RWPE2 (cell line): ENCODE results near the gene EEF1G.
A peak's percentile ranks its signal among the peaks of the same experiment; 100 is the strongest.
"Not testable (repeated sequence)": the region's sequence is repeated elsewhere in the genome, so short reads cannot be mapped to it uniquely, and the experiment has no call there.

Source experiments
- ATAC-seq: fragments of 200-7000 bp; cut with Tn5 transposase; 3 replicates; pipeline ENCODE4 v1.9.1; 2021; ENCODE audit warnings: low read depth
- DNase-seq: peaks from one replicate; pipeline ENCODE4 v3.0.0-alpha.2; 2020; ENCODE audit warnings: low spot score
- H3K27ac ChIP-seq: fragments of 450-650 bp; 2 replicates; pipeline ENCODE4 v1.5.1; 2017; ENCODE audit warnings: mild to moderate bottlenecking; ENCODE audit not compliant: poor library complexity, severe bottlenecking
- H3K27me3 ChIP-seq: fragments of 250-450 bp; sonication (Bioruptor Pico); 2 replicates; pipeline ENCODE4 v1.5.1; 2021; ENCODE audit warnings: mild to moderate bottlenecking, moderate library complexity; ENCODE audit not compliant: insufficient read depth, poor library complexity, severe bottlenecking
- H3K36me3 ChIP-seq: fragments of 250-450 bp; sonication (Bioruptor Pico); 2 replicates; pipeline ENCODE4 v1.5.1; 2020; ENCODE audit warnings: low read depth, mild to moderate bottlenecking, moderate library complexity
- H3K4me1 ChIP-seq: fragments of 250-450 bp; sonication (Bioruptor Pico); 2 replicates; pipeline ENCODE4 v1.5.1; 2021; ENCODE audit warnings: mild to moderate bottlenecking, moderate library complexity; ENCODE audit not compliant: insufficient read depth, poor library complexity, severe bottlenecking
- H3K4me3 ChIP-seq: fragments of 250-450 bp; sonication (Bioruptor Pico); 2 replicates; pipeline ENCODE4 v1.5.1; 2021; ENCODE audit warnings: mild to moderate bottlenecking, moderate library complexity; ENCODE audit not compliant: severe bottlenecking
- H3K9me3 ChIP-seq: fragments of 250-450 bp; sonication (Bioruptor Pico); 2 replicates; pipeline ENCODE4 v1.5.1; 2021; ENCODE audit warnings: mild to moderate bottlenecking, moderate library complexity; ENCODE audit not compliant: severe bottlenecking
- TF ChIP-seq, protein P1 (sequence below): fragments of 450-650 bp; IDR thresholded peaks from one replicate; pipeline ENCODE4 v1.5.1; 2017; ENCODE audit warnings: mild to moderate bottlenecking, moderate library complexity; ENCODE audit not compliant: poor library complexity, severe bottlenecking

The EEF1G gene

DNA sequence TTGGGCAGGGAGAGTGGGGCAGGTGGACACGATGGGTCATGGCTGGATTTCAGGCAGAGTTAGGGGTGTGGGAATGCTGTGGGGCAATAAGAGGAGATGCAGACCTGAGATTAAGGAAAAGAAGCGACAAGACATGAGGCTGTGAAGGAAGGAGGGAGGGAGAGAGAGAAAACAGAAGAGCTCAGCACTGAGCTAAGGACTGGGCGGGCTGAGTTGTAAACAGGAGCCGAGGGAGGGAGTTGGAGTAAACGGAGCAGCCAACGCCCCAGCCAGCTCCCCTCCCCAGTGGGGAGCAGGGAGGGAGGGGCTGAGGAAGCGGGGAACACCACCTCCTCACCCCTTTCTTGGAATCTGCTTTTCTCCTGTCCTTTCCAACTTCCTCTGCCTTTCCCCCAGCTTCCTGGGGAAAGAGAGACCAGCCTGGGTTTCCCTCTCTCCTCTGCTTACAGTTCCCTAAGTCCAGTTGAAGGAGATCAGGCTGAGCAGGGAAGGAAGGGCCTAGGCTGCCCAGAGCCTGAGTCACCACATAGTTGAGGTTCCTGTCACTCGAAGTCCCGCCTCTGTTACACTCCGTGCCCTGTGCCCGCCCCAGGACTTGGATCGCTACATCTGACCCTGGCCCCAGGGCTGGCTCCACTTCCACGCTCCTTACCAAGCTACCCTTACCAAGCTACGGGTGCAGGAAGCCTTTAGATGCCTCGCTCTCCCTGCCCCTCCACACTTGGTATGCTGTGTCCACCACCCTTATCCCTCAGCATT lies 20.4 kb downstream of the EEF1G start:
- peak; percentile 92 for DNase-seq
- TF ChIP-seq, protein P1, sequence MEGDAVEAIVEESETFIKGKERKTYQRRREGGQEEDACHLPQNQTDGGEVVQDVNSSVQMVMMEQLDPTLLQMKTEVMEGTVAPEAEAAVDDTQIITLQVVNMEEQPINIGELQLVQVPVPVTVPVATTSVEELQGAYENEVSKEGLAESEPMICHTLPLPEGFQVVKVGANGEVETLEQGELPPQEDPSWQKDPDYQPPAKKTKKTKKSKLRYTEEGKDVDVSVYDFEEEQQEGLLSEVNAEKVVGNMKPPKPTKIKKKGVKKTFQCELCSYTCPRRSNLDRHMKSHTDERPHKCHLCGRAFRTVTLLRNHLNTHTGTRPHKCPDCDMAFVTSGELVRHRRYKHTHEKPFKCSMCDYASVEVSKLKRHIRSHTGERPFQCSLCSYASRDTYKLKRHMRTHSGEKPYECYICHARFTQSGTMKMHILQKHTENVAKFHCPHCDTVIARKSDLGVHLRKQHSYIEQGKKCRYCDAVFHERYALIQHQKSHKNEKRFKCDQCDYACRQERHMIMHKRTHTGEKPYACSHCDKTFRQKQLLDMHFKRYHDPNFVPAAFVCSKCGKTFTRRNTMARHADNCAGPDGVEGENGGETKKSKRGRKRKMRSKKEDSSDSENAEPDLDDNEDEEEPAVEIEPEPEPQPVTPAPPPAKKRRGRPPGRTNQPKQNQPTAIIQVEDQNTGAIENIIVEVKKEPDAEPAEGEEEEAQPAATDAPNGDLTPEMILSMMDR = no peak
- Histone ChIP-seq H3K36me3 (peaks cover 9% of the 10 kb centered on the region), H3K9me3 (no peaks in the 10 kb centered on the region), H3K27ac (peak overlapping the region; percentile 100), H3K27me3 (no peaks in the 10 kb centered on the region), H3K4me3 (no peak overlapping the region), H3K4me1 (peaks cover 70% of the 10 kb centered on the region)
- ATAC-seq = peak; percentile 75

DNA sequence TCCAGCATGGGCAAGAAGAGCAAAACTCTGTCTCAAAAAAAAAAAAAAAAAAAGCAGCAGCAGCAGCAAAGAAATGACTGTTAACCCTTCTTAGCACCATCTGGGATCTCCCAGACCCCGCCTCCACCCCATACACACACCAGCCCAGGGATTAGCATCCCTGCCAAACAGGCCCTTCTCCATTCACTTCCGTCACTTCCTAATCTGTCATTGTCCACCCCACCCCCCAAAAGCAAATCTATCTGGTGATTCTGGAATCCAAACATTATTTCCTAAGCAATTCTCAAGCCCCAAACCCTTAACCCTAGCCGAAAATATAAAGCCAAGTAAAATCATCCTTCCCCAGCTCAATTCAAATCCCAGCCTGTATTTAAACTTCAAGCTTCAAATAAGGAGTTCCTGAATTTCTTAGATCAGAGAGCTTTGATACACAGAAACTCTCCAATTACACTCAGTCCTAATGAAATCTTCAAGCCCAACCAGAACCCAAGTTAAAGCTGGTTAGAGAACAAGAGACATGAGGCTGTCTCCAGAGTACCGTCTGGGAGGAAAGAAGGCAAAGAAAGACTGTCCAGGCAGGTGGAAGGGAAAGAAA lies 21.1 kb downstream of the EEF1G start:
- Histone ChIP-seq H3K4me1 (peaks cover 72% of the 10 kb centered on the region), H3K4me3 (no peak overlapping the region), H3K27me3 (no peaks in the 10 kb centered on the region), H3K27ac (peak overlapping the region; percentile 100), H3K9me3 (no peaks in the 10 kb centered on the region), H3K36me3 (peaks cover 6% of the 10 kb centered on the region; the same call in 1 of the 2 replicates)
- TF ChIP-seq, protein P1 = no peak
- DNase-seq = no peak
- no peak for ATAC-seq

DNA sequence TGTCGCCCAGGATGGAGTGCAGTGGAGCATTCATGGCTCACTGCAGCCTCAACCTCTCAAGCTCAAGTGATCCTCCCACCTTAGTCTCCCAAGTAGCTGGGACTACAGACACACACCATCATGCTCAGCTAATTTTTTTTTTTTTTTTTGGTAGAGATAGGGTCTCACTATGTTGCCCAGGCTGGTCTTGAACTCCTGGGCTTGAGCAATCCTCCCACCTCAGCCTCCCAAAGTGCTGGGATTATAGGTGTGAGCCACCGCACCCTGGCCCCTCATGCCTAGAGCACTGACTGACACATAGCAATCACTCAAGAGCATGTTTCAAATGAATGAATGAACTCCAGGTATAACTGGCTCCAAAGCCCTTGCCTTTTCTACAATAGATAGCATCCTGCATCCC lies 23.2 kb downstream of the EEF1G start:
- H3K36me3 ChIP-seq, H3K27ac ChIP-seq, H3K4me3 ChIP-seq, ATAC-seq, DNase-seq, H3K9me3 ChIP-seq, H3K27me3 ChIP-seq: not testable (repeated sequence)
- H3K4me1 ChIP-seq = peaks cover 54% of the 10 kb centered on the region

DNA sequence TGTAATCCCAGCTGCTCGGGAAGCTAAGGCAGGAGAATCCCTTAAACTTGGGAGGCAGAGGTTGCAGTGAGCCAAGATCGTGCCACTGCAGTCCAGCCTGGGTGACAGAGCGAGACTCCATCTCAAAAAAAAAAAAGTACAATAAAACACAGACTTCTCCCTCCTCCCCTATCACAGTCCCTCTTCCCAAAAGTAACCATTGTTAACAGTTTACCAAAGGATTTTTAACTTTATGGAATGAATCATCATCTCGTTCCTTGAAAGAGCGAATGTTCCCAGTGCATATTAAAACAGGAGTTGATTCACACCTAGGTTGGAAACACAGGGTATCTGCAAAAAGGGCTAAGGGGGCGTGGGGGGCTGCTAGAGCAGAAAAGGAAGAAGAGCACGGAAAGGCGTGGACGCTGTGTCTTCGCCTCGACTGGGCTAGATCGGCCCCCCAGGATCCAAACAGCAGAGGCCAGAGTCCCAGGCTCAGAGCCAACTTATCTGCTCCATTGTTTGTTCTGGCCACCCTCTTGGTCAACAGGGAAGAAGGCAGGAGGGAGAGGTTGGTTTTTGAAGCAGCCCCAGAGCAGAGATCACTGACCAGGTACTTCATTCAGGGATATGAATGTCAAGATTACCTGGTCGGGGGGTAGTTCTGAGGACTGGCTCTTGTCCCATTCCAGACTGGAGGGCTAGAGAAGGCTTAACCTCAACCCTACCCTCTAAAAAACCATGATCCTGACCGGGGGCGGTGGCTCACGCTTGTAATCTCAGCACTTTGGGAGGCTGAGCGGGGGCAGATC lies 25.0 kb downstream of the EEF1G start:
- Histone ChIP-seq H3K4me1 (peaks cover 37% of the 10 kb centered on the region), H3K36me3 (peaks cover 21% of the 10 kb centered on the region), H3K27ac (peak overlapping the region; percentile 97), H3K4me3 (no peak overlapping the region), H3K9me3 (no peaks in the 10 kb centered on the region), H3K27me3 (no peaks in the 10 kb centered on the region)
- TF ChIP-seq, protein P1 = no peak
- no peak for DNase-seq
- no peak for ATAC-seq

DNA sequence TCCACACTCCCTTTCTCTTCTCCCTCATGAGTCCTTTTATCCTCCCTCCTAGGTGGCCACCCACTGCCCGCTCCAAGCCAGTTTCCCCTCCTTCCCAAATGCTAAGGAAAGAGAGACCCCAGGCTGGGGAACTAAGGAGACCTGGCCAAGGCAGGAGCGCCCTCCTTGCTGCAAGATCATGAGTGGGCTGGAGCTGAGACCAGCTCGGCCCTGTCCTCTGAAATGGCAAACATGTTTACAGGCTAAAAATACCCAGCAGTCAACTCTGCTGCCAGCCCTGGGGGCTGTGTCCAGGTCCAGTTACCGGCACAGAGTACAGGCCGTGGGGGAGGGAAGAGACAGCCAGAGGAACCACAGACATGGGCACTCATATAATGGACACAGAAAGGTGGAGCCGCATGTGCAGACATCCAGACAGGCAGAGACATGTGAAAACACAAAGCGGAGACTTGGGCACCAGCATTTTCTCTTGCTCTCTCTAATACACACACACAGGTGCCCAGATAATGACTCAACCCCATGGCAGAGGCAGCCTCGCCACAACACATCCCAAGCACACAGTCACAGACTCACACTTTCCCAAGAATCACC lies 25.9 kb downstream of the EEF1G start:
- Histone ChIP-seq H3K36me3 (peaks cover 29% of the 10 kb centered on the region), H3K4me3 (peak overlapping the region; percentile 84), H3K4me1 (peaks cover 30% of the 10 kb centered on the region), H3K27me3 (no peaks in the 10 kb centered on the region), H3K9me3 (no peaks in the 10 kb centered on the region), H3K27ac (peak overlapping the region; percentile 97)
- ATAC-seq (peak; percentile 48), DNase-seq (peak; percentile 89)
- TF ChIP-seq, protein P1 = no peak
